Left colon (tissue), 2 donors: ENCODE data around the gene PHGDH. TPM values are rescaled to one million over a fixed set of nuclear protein-coding genes. Genes with fewer than 3 reads are reported as not detected.

Source experiments
- ATAC-seq: fragments of 200-7000 bp; cut with Tn5 transposase; one replicate; pipeline ENCODE4 v1.9.1; 2020; ENCODE audit warnings: mild to moderate bottlenecking, moderate library complexity
- DNase-seq, 2 donors: peaks; one replicate each; pipeline ENCODE4 v3.0.0-alpha.2; 2020
- intact Hi-C, 2 donors: fragments of 100-400 bp; cut with DNase I in 1 of 2; cut with micrococcal nuclease in 1 of 2; formaldehyde crosslinking; loops; one replicate each; pipeline versions ENCODE4 v1.11.2 to v1.14.0; 2022; cut with DNase I, micrococcal nuclease
- long read RNA-seq: library from polyadenylated mRNA; unstranded; transcript quantifications from one replicate; pipeline ENCODE4 v2.0.0, GENCODE V29; 2021
- total RNA-seq, 2 donors: library from RNA; stranded (reverse); fragmentation: NEBNext Ultra II Directional; extraction: Animal tissue kit (Norgen Biotek cat#: 25700); gene quantifications; one replicate each; pipeline ENCODE4 v1.2.1, GENCODE V29; 2021
- donor health status: DM: no; HTN: no; CAD: no.
- donor health status: DM: yes; HTN: yes; CAD: no.

Gene PHGDH
- total RNA-seq, result 1 to 10 TPM; 4.6 to 8.6 TPM
- long read RNA-seq, transcript PHGDH-208 (12 exons, 2,096 nt), result major isoform, 5 of 5 reads
- long read RNA-seq, partial matches to known transcripts, result 0 of 5 reads
- long read RNA-seq, other reads (novel, unspliced or antisense), result 0 of 5 reads

DNA sequence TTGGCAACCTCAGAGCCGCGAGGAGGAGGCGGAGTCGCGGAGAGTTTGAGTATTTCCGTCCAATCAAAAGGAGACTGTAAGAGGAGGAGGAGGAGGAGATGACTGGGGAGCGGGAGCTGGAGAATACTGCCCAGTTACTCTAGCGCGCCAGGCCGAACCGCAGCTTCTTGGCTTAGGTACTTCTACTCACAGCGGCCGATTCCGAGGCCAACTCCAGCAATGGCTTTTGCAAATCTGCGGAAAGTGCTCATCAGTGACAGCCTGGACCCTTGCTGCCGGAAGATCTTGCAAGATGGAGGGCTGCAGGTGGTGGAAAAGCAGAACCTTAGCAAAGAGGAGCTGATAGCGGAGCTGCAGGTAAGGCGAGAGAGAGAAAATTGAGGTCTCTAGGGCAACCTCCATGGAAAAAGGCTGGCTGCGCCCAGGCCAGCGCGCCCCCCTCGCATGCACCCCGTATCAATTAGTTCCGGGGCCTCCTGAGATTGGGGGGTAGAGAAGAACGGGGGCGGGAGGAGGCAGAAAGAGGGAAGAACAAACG lies at the start of gene PHGDH:
Gene PHGDH (plus strand): TSS at position 131 of the 538 bp plus-strand sequence. CDS start 89 bp downstream, at position 220.
- intact Hi-C loops, result no loop called here
- ATAC-seq (peak; percentile 88), DNase-seq (peak; percentile 56 to 58)

DNA sequence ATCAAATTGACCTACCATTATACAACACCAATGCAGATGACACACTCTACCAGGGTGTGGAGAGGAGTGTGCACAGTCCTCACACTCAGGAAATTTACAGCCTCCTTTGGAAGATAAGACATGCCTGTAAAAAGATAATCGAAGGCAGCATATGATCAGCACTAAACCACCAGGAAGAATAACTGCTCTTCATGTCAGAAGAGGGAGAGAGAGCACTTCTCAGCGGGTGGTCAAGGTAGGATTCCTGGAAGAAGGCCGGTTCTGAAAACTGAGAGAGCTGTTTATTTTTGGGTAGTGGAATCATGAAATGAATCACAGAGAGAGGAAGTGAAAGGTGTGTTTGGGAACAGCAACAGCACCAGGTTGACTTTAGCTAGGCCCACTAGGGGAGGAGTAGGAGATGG lies 49.7 kb upstream of the PHGDH start:
- intact Hi-C loops, result loop anchor here in 1 of 2 donors (5.0 kb wide), 1 partner anchor 50 kb away; no protein-coding TSS in a partner anchor
- DNase-seq (peak in 1 of 2 donors; percentile 36), ATAC-seq (peak; percentile 90)

DNA sequence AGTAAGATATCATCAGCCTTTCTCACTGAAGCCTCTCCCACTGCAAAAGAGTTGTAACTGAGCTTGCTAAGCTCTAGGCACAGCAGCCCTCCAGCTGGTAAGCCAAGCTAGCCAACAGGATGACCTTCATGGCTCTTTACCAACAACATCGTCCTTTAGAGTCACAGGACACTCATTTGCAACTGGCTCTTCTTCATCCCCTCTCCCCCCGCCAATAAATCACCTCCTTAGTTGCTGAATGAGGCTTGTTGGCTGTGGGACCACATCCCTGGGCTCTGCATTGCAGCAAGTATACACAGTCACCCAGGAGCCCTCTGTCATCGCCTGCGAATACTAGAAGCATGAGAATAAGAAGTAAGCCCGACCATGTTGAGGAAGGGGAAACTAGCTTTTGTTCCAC lies 47.7 kb upstream of the PHGDH start:
- DNase-seq, result no peak
- intact Hi-C loops, result loop anchor here in 1 of 2 donors (5.0 kb wide), 1 partner anchor 52 kb away; no protein-coding TSS in a partner anchor
- ATAC-seq, result no peak

DNA sequence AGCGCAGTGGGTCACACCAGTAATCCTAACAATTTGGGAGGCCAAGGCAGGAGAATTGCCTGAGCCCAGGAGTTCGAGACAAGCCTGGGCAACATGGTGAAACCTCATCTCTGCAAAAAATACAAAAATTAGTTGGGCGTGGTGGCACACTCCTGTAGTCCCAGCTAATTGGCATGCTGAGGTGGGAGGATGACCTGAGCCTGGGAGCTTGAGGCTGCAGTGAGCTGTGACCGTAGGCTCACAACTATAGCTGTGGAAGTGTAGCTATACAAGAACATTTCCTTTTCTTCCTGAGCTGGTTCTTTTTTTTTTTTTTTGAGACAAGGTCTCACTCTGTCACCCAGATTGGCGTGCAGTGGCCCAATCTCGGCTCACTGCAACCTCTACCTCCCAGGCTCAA lies 44.6 kb upstream of the PHGDH start:
- intact Hi-C loops, result loop anchor here in 1 of 2 donors (5.0 kb wide), 1 partner anchor 55 kb away; no protein-coding TSS in a partner anchor
- ATAC-seq (no peak), DNase-seq (no peak)

DNA sequence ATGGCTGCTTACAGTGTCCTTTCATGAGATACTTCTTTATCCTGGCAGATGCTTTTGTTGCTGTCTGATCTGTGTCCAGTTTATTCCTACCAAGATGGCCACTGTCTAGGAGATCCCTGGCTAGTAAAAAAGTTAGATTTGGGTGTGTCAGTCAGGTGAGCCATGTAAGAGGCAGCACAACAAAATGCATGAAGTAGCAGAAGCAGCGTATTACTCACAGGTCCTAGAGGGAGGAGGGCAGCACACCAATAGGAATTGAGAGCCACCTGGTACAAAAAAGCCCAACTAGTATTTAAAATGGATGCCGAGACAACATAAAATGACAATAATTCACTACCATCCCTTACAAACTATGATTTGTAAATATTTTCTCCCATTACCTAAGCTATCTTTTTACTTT lies 40.8 kb upstream of the PHGDH start:
- intact Hi-C loops, result no loop called here
- no peak for ATAC-seq
- DNase-seq, result no peak

DNA sequence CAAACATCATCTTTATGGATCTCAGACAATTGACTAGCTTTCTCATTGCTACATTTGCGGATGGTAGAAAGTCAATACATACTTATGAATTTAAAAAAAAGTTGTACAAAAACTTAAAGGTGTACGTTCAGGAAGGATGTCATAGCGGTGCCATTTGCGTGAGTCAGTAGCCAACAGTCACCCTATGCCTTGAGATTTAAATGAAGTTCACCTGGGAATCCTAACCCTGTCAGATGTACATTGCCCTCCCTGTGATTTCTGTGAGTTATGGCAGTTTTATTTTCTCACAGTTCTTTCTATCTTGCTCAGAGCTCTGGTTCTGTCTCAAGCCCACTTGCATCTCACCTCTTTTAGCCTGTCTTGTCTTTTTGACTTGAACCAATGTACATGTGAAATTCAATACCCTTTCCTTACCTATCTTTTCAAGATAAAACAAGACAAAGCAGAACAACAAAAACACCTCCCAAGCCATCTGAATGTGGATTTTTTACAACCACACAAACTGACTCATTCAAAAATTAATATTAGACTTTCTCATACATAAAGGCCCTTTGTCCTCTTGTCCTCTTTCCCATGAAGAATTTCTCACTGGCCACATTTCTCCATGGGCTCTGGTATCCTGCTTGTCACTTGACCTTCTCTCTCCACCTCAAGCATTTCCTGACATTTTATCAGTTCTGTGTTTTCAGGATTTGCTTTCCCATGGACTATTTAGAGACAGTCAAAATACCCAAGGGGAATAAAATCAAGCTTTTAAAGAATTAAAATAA lies 38.4 kb upstream of the PHGDH start:
- ATAC-seq, result no peak
- DNase-seq, result no peak
- intact Hi-C loops, result no loop called here

DNA sequence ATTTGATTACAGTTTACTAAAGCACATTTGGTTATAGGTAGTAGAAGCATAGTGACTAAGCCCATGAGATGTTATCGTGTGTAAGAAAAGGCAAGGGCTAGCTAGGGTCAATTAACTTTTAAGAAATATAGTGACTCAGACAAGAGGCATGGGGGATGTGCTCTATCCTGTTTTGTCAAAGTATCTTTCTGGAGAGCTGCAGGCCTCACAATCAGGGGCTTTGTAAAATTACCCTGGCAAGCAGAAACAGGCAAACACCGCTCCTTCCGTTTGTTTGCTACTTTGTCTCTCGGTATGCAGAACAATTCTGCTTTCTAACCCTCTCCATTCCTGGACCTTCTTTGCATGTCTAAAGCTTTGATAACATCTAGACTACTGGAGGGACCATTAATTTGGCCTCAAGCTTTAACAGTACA lies 37.6 kb upstream of the PHGDH start:
- ATAC-seq (no peak), DNase-seq (no peak)
- intact Hi-C loops, result loop anchor here in 1 of 2 donors (2.0 kb wide), 1 partner anchor 61 kb away; no protein-coding TSS in a partner anchor

DNA sequence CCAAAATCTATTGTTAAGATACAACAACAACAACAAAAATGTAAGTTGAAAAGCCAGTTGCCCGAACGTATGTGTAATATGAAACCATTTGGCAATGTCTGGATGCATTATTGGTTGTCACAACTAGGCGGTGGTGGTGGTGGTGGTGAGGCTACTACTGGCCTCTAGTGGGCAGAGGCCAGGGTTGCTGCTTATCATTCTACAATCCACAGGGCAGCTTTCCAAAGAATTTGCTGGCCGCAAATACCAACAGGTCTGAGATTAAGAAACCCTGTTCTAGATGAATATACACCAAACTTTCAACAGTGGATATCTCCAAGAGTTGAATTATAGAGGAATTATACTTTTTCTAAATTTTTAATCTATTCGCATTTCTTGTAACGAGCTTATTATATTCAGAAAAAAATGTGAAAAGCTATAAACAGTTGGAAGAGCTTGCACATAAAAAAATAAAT lies 36.9 kb upstream of the PHGDH start:
- intact Hi-C loops, result loop anchor here in 1 of 2 donors (2.0 kb wide), 1 partner anchor 62 kb away; no protein-coding TSS in a partner anchor
- ATAC-seq, result peak; percentile 91
- peak; percentile 44 to 46 for DNase-seq

DNA sequence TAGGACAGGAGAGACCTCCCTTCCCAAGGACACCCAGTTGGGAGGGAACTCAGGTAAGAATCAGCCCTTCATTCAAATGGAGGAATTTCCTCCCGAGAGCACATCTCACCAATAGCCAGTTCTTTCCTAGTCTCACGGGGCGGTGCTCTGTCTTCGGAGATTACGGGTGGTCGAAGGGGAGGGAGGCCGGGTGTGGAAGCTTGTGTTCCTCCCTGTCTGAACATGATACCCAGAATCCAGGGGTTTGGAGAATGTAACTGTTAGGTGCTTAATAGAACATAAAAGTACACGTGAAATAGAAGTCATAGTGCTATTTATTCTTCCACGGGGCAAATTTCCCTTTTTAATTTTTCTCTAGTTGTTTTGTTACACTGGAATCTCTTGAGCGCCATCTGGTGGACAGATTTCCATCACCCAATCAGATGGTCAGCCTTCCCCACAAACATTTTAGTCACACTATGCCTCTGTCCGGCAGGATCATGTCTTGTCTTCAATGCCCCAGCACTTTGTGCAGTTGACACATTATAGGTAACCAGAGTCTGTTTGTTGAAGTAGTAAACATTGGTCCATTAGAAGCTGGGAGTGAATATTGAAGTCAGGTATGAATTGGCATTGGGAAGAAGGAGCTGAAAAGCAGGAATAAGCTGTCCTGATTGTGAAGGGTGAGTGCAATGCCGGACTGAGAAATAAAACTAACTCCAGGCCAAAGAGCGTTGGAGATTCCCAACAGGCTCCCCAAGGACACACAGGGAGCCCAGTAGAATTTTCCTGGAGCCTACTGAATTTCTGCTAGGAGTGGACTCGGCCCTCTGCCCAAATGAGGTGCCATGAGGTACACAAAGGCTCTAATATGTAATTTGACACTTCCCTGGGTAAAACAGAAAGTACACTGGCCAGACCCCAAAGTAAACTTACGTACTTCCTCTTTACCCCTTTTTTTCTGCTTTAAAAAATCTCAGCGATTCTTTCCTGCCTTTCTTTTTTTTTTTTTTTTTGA lies 36.1 kb upstream of the PHGDH start:
- peak; percentile 74 for ATAC-seq
- DNase-seq, result peak; percentile 71 to 90
- intact Hi-C loops, result loop anchor here in 1 of 2 donors (2.0 kb wide), 1 partner anchor 63 kb away; no protein-coding TSS in a partner anchor

DNA sequence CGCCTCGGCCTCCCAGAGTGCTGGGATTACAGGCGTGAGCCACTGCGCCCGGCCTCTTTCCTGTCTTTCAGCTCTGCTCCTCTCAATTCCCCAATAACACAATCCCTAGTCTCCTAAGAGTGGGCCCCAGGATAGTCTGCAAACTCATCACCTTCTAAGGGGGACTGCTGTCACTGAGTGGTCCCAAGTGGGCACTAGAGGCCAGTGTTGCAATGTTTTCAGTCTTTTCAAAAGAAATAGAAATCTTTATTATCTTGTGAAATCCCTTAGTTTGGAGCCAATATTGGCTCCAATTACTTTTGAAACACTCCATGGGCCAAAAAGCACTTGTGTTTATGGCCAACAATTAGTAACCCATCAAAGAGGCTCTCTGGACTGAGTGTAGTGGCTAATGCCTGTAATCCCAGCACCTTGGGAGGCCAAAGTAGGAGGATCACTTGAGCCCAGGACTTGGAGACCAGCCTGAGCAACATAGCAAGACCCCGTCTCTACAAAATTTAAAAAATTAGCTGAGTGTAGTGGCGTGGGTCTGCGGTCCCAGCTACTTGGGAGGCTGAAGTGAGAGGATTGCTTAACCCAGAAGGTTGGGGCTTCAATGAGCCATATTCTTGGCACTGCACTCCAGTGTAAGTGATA lies 35.0 kb upstream of the PHGDH start:
- no peak for DNase-seq
- intact Hi-C loops, result no loop called here
- ATAC-seq, result no peak

DNA sequence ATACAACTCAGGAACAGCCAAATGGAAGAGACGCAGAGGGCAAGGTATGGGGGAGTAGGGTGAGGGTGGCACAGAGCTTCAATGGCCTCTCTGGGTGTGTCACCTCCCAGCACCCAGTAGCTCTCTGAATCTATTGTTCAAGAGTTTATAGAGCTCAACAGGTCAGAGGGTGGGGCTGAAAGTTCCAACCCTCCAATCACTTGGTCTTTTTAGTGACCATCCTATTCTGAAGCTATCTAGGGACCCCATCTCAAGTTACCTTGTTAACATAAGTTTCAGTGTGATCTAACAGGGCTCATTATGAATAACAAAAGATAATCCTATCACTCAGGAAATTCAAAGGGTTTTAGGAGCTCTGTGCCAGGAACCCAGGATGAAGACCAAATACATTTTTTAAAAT lies 32.5 kb upstream of the PHGDH start:
- intact Hi-C loops, result no loop called here
- peak; percentile 73 for ATAC-seq
- DNase-seq, result no peak

DNA sequence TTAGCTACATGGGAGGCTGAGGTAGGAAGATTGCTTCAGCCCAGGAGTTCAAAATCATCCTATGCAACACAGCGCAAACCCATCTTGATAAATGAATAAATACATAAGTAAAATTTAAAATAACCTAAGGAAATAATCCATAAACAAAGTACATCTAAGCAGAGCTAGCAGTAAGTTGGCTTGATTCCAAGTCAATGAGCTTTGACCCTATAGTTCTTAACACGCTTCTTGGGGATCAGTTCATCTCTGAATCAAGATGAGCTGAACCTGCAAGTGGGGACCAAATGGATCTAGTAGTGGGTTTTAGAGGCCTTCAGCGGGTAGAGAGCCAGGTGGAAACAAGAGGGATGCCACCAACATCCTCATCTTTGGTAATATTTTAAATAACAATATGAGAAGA lies 31.5 kb upstream of the PHGDH start:
- intact Hi-C loops, result no loop called here
- peak; percentile 27 for ATAC-seq
- DNase-seq, result no peak

DNA sequence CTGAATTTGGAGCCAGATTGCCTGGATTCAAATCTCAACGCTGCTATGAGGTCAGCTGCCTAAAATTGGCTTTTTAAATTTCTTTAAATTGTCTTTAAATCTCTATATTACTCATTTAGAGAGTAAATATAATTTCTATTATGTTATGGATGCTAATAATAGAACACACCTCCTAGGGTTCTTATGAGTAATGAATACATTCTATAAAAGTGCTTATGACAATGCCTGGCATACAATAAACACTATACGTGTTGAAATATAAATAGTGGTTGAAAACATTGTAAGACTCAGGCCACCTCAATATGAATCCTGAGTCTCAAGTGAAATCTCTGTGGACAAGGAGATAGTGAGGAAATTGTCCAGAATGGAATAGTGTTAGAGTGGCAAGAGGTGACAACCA lies 31.0 kb upstream of the PHGDH start:
- intact Hi-C loops, result no loop called here
- DNase-seq (no peak), ATAC-seq (no peak)

DNA sequence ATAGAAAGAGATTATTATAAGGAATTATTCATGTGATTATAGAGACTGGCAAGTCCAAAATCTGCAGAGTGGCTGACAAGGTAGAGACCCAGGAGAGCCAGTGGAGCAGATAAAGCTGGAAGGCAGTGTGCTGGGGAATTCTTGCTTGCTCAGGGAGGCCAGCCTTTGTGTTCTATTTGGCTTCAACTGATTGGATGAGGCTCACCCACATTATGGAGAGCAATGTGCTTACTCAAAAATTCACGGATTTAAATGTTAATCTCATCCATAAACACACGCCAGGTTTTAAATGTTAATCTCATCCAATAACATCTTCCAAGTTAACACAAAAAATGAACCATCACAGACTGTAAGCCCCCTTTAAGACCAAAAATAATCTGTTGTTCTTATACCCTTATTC lies 30.2 kb upstream of the PHGDH start:
- ATAC-seq (no peak), DNase-seq (no peak)
- intact Hi-C loops, result no loop called here

DNA sequence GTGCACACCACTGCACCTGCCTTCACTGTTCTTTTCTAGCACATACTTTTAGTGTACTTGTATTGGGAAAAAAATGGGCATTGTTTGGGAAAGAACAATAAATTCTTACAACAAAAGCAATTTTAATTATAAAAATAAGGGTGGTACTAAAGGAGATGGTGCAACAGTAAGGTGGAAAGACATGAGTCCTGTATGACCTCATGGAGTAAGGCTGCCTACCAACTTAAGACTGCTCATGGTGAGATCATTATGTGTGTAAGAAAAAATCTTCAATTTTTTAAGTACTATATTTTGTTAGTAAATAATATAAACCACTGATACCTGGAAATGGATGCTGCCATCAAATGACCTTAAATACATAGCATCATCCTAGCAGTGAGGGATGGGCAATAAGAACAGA lies 29.6 kb upstream of the PHGDH start:
- ATAC-seq (no peak), DNase-seq (no peak)
- intact Hi-C loops, result no loop called here

DNA sequence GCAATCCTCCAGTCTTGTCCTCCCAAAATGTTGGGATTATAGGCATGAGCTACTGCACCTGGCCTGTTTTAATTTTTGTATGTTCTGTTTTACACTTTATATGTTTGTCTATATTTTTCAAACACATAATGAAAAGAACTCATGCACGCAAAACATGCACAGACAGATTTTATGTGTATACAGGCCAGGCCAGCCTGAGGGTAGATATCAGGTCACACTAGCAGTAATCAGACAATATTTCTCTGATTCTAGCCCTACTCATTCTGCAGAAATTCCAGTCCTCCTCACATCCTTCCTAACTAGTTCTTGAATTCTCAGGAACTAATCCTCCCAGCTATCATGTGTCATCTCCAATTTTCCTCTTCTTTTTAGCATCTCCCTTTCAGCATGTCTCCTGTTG lies 27.8 kb upstream of the PHGDH start:
- DNase-seq (no peak), ATAC-seq (no peak)
- intact Hi-C loops, result no loop called here

DNA sequence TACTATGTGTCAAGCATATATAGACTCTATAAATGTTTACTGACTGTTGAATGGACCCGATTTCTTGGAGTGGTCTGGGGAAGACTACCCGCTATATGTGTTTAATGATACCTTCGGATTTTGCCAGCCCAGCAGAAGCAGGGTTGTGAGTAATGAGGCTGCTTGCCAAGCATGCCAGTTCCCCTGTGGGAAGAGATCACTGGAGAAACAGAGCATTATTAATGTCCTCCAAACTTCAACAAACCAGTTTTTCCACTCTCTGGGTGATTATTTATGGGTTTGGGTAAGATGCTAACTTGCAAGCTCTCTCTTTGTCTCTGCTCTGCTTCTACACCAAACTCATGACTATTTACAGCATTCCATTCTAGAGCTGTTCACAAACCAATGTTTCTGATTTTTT lies 25.1 kb upstream of the PHGDH start:
- intact Hi-C loops, result no loop called here
- DNase-seq, result no peak
- ATAC-seq, result no peak

DNA sequence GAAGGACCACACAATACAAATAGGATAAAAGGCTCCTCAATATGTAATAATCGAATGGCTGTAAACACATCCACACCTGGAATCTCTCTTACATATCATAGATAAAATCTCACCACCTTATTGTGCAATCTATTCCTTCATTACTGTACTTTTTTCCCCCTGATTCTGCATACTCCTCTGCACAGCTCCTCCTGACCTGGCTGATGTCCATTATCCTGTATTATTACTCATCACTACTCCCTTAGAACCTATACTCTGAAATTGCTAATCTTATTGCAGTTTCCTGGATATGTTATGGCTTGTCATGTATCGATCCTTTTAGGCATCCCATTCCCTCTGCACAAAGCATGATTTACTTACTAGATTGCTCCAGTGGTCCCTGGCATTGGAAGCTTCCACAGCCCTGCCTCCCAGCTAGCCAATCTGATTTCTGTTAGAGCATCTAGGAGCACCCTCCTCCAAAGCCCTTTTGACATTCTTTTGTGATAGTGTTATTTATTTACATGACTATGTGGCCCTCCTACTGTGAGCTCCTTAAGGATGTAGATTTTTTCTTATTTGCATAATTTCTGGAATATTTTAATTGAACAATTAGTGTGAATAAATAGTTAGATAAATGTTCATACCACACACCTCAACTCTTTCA lies 24.2 kb upstream of the PHGDH start:
- DNase-seq (no peak), ATAC-seq (no peak)
- intact Hi-C loops, result no loop called here
